Vein endothelial cell (primary cell): ENCODE measurements around the gene TRANK1. TPM values are rescaled to one million over a fixed set of nuclear protein-coding genes. Genes with fewer than 3 reads are reported as not detected.

ENCODE experiments used
- small RNA-seq: library from RNA; depleted of rRNA; stranded (forward); fragments of <200 nt; gene quantifications from one replicate; pipeline ENCODE3, GENCODE V24; 2012
- total RNA-seq: library from RNA; depleted of rRNA; stranded (reverse); fragments of >200 nt; gene quantifications from 2 replicates; pipeline ENCODE4 v1.2.3, GENCODE V29; 2012

The TRANK1 gene
- 13.9 and 14.7 TPM in 2 replicates for total RNA-seq

GRCh38 chr3:36944641-36945270 is at the start of gene TRANK1:
TRANK1 (minus strand) TSS chr3:36945054; CDS start chr3:36944809, 245 bp downstream.

GRCh38 chr3:36993326-36994283 is 48.8 kb upstream of the TRANK1 start, which contains the start of gene MLH1:
MLH1 (plus strand) TSS chr3:36993518; CDS start chr3:36993548, 30 bp downstream.

GRCh38 chr3:36992806-36993325 is 48.0 kb upstream of the TRANK1 start, which contains the start of gene EPM2AIP1:
EPM2AIP1 (minus strand) TSS chr3:36993131; CDS start chr3:36993077, 54 bp downstream.

Small RNA genes lying within 50 kb of the gene (small RNA-seq; reads per million reads assigned to genes)
- not detected for gene RNU6ATAC4P

Other genes starting within 250 kb of the TRANK1 start
- gene DCLK3, start 180.5 kb downstream of the TRANK1 start, total RNA-seq: not detected in 2 replicates
- 14.0 and 18.8 TPM in 2 replicates for gene EPM2AIP1, start 48.1 kb upstream of the TRANK1 start, total RNA-seq
- 37.6 and 44.4 TPM in 2 replicates for gene MLH1, start 48.5 kb upstream of the TRANK1 start, total RNA-seq
- 30.7 and 59.9 TPM in 2 replicates for gene LRRFIP2, start 229.5 kb upstream of the TRANK1 start, total RNA-seq